PC-3 (cell line): ENCODE measurements around the gene EPHB3. TPM values are rescaled to one million over a fixed set of nuclear protein-coding genes. Genes with fewer than 3 reads are reported as not detected.

Experiments
- ATAC-seq: fragments of 200-7000 bp; cut with Tn5 transposase; 2 replicates; pipeline ENCODE4 v1.9.1; 2020; ENCODE audit warnings: mild to moderate bottlenecking, moderate library complexity
- BruUV-seq: library from RNA; stranded (reverse); fragments of 400-500 nt; replicated peaks from 2 replicates; lab custom pipeline; 2021; lab: Mats Ljungman, UMichigan
- CTCF ChIA-PET: fragments of 300-600 bp; sonication (Branson Sonifier 250); formaldehyde crosslinking; loops from one replicate; lab custom pipeline; 2022; ENCODE audit warnings: antibody characterized with exemption; lab: Charles Lee
- POLR2A ChIA-PET: fragments of 300-600 bp; sonication (Branson Sonifier 250); formaldehyde crosslinking; loops from one replicate; lab custom pipeline; 2022; ENCODE audit warnings: antibody characterized with exemption; ENCODE audit not compliant: unreplicated experiment; lab: Charles Lee
- DNase-seq: peaks from one replicate; pipeline ENCODE4 v3.0.0-alpha.2; 2015
- H2AFZ ChIP-seq: fragments of 300-600 bp; sonication (generic); 2 replicates; pipeline ENCODE4 v1.6.0; 2016; ENCODE audit warnings: antibody characterized with exemption, low read length
- H3F3A ChIP-seq: fragments of 300-600 bp; sonication (generic); one replicate; pipeline ENCODE4 v1.6.0; 2017; ENCODE audit warnings: antibody characterized with exemption, low read length, control low read depth, mild to moderate bottlenecking; ENCODE audit not compliant: unreplicated experiment
- H3K27ac ChIP-seq: fragments of 300-600 bp; sonication (generic); 2 replicates; pipeline ENCODE4 v1.5.1; 2016; ENCODE audit warnings: mild to moderate bottlenecking, low read length
- H3K27me3 ChIP-seq: fragments of 300-600 bp; sonication (generic); 2 replicates; pipeline ENCODE4 v1.6.1; 2016; ENCODE audit warnings: low read length, mixed read lengths
- H3K36me3 ChIP-seq: fragments of 300-600 bp; sonication (generic); 2 replicates; pipeline ENCODE4 v1.6.1; 2016; ENCODE audit warnings: low read depth, mixed run types, low read length, mixed read lengths
- H3K4me1 ChIP-seq: fragments of 300-600 bp; sonication (generic); 2 replicates; pipeline ENCODE4 v1.5.1; 2016; ENCODE audit warnings: low read length; ENCODE audit not compliant: insufficient read depth
- H3K4me2 ChIP-seq: fragments of 300-600 bp; sonication (generic); 2 replicates; pipeline ENCODE4 v1.6.0; 2016; ENCODE audit warnings: low read length
- H3K4me3 ChIP-seq: fragments of 300-600 bp; sonication (generic); 2 replicates; pipeline ENCODE4 v1.5.1; 2016; ENCODE audit warnings: mild to moderate bottlenecking, low read length, mixed read lengths
- H3K79me2 ChIP-seq: fragments of 300-600 bp; sonication (generic); 2 replicates; pipeline ENCODE4 v1.6.1; 2017; ENCODE audit warnings: low read length, mixed read lengths
- H3K9ac ChIP-seq: fragments of 300-600 bp; sonication (generic); 2 replicates; pipeline ENCODE4 v1.6.0; 2016; ENCODE audit warnings: mild to moderate bottlenecking, low read length
- H3K9me2 ChIP-seq: fragments of 300-600 bp; sonication (generic); replicated peaks from 2 replicates; pipeline ENCODE4 v1.6.1; 2016; ENCODE audit warnings: mixed run types, low read length, mixed read lengths
- H3K9me3 ChIP-seq: fragments of 300-600 bp; sonication (generic); 2 replicates; pipeline ENCODE4 v1.6.1; 2016; ENCODE audit warnings: low read length, mixed read lengths
- H4K20me1 ChIP-seq: fragments of 300-600 bp; sonication (generic); 2 replicates; pipeline ENCODE4 v1.6.1; 2016; ENCODE audit warnings: low read length, mixed read lengths
- EZH2 ChIP-seq: fragments of 300-600 bp; sonication (generic); IDR thresholded peaks from one replicate; pipeline ENCODE4 v1.6.1; 2017; ENCODE audit warnings: antibody characterized with exemption, mild to moderate bottlenecking, low read length; ENCODE audit not compliant: unreplicated experiment
- EZH2phosphoT487 ChIP-seq: fragments of 300-600 bp; sonication (generic); IDR thresholded peaks from 2 replicates; pipeline ENCODE4 v1.6.1; 2018; ENCODE audit warnings: mild to moderate bottlenecking, antibody characterized with exemption, low read length, borderline replicate concordance
- intact Hi-C: fragments of 100-400 bp; cut with micrococcal nuclease; formaldehyde crosslinking; loops from 2 replicates; pipeline ENCODE4 v1.9.0; 2023
- total RNA-seq: library from RNA; depleted of rRNA; stranded (reverse); fragments of >200 nt; gene quantifications from 2 replicates; pipeline ENCODE4 v1.2.3, GENCODE V29; 2014
- TF ChIP-seq, protein P1 (sequence below): fragments of 300-600 bp; sonication (generic); conservative IDR thresholded peaks from 2 replicates; pipeline ENCODE4 v1.5.1; 2017; ENCODE audit warnings: antibody characterized with exemption, low read depth, mild to moderate bottlenecking, low read length

EPHB3 gene
- total RNA-seq, 1 experiment from 2014 or later = 18.2 TPM

GRCh38 chr3:184575701-184576100 lies 14.1 kb downstream of the EPHB3 start:
- H3K4me2 ChIP-seq = no peak overlapping the region
- H3K9me2 ChIP-seq = no peaks in the 10 kb centered on the region
- TF ChIP-seq EZH2phosphoT487 (no peak), EZH2 (no peak)
- TF ChIP-seq, protein P1, sequence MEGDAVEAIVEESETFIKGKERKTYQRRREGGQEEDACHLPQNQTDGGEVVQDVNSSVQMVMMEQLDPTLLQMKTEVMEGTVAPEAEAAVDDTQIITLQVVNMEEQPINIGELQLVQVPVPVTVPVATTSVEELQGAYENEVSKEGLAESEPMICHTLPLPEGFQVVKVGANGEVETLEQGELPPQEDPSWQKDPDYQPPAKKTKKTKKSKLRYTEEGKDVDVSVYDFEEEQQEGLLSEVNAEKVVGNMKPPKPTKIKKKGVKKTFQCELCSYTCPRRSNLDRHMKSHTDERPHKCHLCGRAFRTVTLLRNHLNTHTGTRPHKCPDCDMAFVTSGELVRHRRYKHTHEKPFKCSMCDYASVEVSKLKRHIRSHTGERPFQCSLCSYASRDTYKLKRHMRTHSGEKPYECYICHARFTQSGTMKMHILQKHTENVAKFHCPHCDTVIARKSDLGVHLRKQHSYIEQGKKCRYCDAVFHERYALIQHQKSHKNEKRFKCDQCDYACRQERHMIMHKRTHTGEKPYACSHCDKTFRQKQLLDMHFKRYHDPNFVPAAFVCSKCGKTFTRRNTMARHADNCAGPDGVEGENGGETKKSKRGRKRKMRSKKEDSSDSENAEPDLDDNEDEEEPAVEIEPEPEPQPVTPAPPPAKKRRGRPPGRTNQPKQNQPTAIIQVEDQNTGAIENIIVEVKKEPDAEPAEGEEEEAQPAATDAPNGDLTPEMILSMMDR = no peak
- H3K9ac ChIP-seq = no peak overlapping the region
- H4K20me1 ChIP-seq = no peaks in the 10 kb centered on the region
- intact Hi-C loops = no loop called here
- H3K9me3 ChIP-seq = no peaks in the 10 kb centered on the region
- H3F3A ChIP-seq = no peaks in the 10 kb centered on the region
- DNase-seq (no peak), ATAC-seq (no peak)
- ChIA-PET POLR2A (no interaction called here), CTCF (no interaction called here)
- no peak overlapping the region for H2AFZ ChIP-seq
- H3K79me2 ChIP-seq = no peaks in the 10 kb centered on the region; the same call in 1 of the 2 replicates
- H3K4me1 ChIP-seq = no peaks in the 10 kb centered on the region
- H3K4me3 ChIP-seq = no peak overlapping the region
- no TSS peak for BruUV-seq
- H3K27ac ChIP-seq = no peak overlapping the region
- no peaks in the 10 kb centered on the region for H3K27me3 ChIP-seq
- H3K36me3 ChIP-seq = peaks cover 4% of the 10 kb centered on the region

DNA sequence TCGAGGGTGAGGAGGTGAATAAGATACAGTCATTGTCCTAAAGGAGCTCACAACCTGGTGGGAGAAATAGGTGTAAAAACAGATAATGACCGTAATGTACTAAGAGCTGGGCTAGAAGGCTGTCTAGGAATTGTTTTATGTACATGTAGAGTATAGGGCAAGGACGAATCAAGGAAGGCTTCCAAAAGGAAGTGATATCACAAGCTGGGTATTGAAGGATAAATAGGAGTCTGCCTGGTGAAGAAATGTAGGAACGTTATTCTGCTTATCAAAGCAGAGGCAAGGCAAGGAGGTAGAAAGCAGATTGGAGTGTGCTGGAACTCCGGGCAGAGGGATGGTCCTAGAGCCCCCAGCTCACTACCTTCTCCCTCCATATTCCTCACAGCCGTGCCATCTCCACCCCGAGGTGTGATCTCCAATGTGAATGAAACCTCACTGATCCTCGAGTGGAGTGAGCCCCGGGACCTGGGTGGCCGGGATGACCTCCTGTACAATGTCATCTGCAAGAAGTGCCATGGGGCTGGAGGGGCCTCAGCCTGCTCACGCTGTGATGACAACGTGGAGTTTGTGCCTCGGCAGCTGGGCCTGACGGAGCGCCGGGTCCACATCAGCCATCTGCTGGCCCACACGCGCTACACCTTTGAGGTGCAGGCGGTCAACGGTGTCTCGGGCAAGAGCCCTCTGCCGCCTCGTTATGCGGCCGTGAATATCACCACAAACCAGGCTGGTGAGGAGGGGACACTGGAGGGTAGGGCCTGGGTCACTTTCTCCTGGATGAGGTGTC lies 15.1 kb downstream of the EPHB3 start:
- POLR2A ChIA-PET = no interaction called here
- DNase-seq = no peak
- no peaks in the 10 kb centered on the region for H3K4me1 ChIP-seq
- H3K27ac ChIP-seq = no peak overlapping the region
- H2AFZ ChIP-seq = no peak overlapping the region
- H3K36me3 ChIP-seq = peaks cover 4% of the 10 kb centered on the region
- ATAC-seq = no peak
- H4K20me1 ChIP-seq = no peaks in the 10 kb centered on the region
- H3K9me3 ChIP-seq = no peaks in the 10 kb centered on the region
- H3K27me3 ChIP-seq = no peaks in the 10 kb centered on the region
- BruUV-seq = no TSS peak
- H3K4me3 ChIP-seq = no peak overlapping the region
- CTCF ChIA-PET = no interaction called here
- no peak overlapping the region for H3K4me2 ChIP-seq
- no peaks in the 10 kb centered on the region for H3K9me2 ChIP-seq
- no peak for TF ChIP-seq EZH2
- no peak for TF ChIP-seq EZH2phosphoT487
- TF ChIP-seq, protein P1 = no peak
- intact Hi-C loops = no loop called here
- no peaks in the 10 kb centered on the region; the same call in 1 of the 2 replicates for H3K79me2 ChIP-seq
- no peak overlapping the region for H3K9ac ChIP-seq
- no peaks in the 10 kb centered on the region for H3F3A ChIP-seq

DNA sequence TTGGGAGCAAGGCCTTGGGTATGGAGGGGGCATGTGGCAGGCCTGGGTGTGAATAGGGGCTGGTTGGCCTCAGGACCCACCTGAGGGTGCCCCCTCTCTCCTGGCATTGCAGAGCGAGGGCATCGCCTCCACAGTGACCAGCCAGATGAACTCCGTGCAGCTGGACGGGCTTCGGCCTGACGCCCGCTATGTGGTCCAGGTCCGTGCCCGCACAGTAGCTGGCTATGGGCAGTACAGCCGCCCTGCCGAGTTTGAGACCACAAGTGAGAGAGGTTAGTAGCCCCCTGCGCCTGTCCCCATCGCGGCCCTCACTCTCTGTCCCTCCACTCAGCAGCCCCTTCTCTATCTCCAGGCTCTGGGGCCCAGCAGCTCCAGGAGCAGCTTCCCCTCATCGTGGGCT lies 16.0 kb downstream of the EPHB3 start:
- no peaks in the 10 kb centered on the region for H3K9me3 ChIP-seq
- TF ChIP-seq, protein P1 = no peak
- TF ChIP-seq EZH2phosphoT487 (no peak), EZH2 (no peak)
- intact Hi-C loops = no loop called here
- no peaks in the 10 kb centered on the region for H3K9me2 ChIP-seq
- no peaks in the 10 kb centered on the region for H3F3A ChIP-seq
- no peak overlapping the region for H3K27ac ChIP-seq
- ChIA-PET CTCF (no interaction called here), POLR2A (interaction anchor here (0.6 kb wide), 1 partner anchor 179 kb away, joined by 4 read pairs; no protein-coding TSS in a partner anchor)
- no peaks in the 10 kb centered on the region for H3K79me2 ChIP-seq
- ATAC-seq (no peak), DNase-seq (no peak)
- no peak overlapping the region for H2AFZ ChIP-seq
- no peak overlapping the region for H3K9ac ChIP-seq
- no peaks in the 10 kb centered on the region for H3K27me3 ChIP-seq
- no peak overlapping the region for H3K4me2 ChIP-seq
- no TSS peak for BruUV-seq
- no peaks in the 10 kb centered on the region for H3K4me1 ChIP-seq
- no peaks in the 10 kb centered on the region for H4K20me1 ChIP-seq
- no peak overlapping the region for H3K4me3 ChIP-seq
- peaks cover 4% of the 10 kb centered on the region for H3K36me3 ChIP-seq
